Erythroblast (primary cell): ENCODE data around the gene MDK.

Experiments used
- GATA1 ChIP-seq: IDR thresholded peaks from 2 replicates; pipeline ENCODE4 v1.6.1; 2011; ENCODE audit warnings: low read depth, mild to moderate bottlenecking, control low read depth, low read length, moderate library complexity
- POLR2A ChIP-seq: IDR thresholded peaks from 2 replicates; pipeline ENCODE4 v1.6.1; 2011; ENCODE audit warnings: mild to moderate bottlenecking, low read length

DNA sequence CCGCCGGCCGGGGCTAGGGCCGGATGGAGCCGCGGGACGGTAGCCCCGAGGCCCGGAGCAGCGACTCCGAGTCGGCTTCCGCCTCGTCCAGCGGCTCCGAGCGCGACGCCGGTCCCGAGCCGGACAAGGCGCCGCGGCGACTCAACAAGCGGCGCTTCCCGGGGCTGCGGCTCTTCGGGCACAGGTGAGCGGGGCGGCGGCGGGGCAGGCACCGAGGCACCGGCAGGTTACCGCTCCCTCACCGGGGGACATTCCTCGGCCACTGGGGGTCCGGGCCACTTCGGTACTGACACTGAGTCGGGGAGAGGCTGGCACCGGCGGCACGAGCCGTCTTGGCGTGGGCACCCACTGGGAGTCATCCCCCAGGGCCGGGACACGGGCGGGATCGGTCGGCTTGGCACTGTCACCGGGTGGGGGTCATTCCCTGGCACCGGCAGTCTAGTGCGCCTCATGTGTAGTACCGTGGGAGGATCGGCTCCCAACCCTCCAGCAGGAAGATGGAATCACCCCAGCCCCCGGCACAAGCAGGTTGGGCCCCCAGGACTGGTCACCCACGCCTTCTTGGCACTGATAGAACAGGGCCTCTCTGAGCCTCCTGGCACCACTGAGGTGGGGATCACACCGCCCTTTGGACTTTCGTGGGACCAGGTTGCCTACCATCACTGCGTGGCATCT lies 33.7 kb upstream of the MDK start:
- TF ChIP-seq POLR2A: no peak
- no peak for TF ChIP-seq GATA1
